Neural cell (in vitro differentiated cells): ENCODE measurements around the gene NDUFA12. TPM values are rescaled to one million over a fixed set of nuclear protein-coding genes. Genes with fewer than 3 reads are reported as not detected.

ENCODE experiments used
- H2AFZ ChIP-seq: fragments of 200-600, 300-800 bp; sonication (generic), shearing (Covaris generic); 2 replicates; pipeline ENCODE4 v1.6.0; 2014; ENCODE audit warnings: low read depth, mild to moderate bottlenecking, antibody characterized with exemption, low read length, moderate library complexity
- H3F3A ChIP-seq: fragments of 200-600 bp; shearing (Covaris generic); 2 replicates; pipeline ENCODE4 v1.6.1; 2016; ENCODE audit warnings: mild to moderate bottlenecking, moderate library complexity, mixed read lengths, antibody characterized with exemption, low read length; ENCODE audit not compliant: insufficient read depth, poor library complexity, severe bottlenecking
- H3K27ac ChIP-seq: fragments of 200-600, 300-800 bp; sonication (generic), shearing (Covaris generic); 2 replicates; pipeline ENCODE4 v1.5.1; 2014; ENCODE audit warnings: mild to moderate bottlenecking, low read length, moderate library complexity
- H3K27me3 ChIP-seq: fragments of 300-800, 200-600 bp; sonication (generic), shearing (Covaris generic); 2 replicates; pipeline ENCODE4 v1.6.0; 2014; ENCODE audit warnings: mild to moderate bottlenecking, low read depth, low read length, moderate library complexity; ENCODE audit not compliant: insufficient read depth
- H3K36me3 ChIP-seq: fragments of 300-800, 200-600 bp; sonication (generic), shearing (Covaris generic); 2 replicates; pipeline ENCODE4 v1.5.1; 2014; ENCODE audit warnings: mild to moderate bottlenecking, antibody characterized with exemption, low read length, moderate library complexity; ENCODE audit not compliant: insufficient read depth
- H3K4me2 ChIP-seq: fragments of 300-800, 200-600 bp; sonication (generic), shearing (Covaris generic); 2 replicates; pipeline ENCODE4 v1.6.0; 2014; ENCODE audit warnings: mild to moderate bottlenecking, low read length
- H3K4me3 ChIP-seq: fragments of 300-800, 200-600 bp; sonication (generic), shearing (Covaris generic); 2 replicates; pipeline ENCODE4 v1.5.1; 2014; ENCODE audit warnings: mild to moderate bottlenecking, low read length, moderate library complexity
- H3K79me2 ChIP-seq: fragments of 200-600 bp; shearing (Covaris generic); replicated peaks from 2 replicates; pipeline ENCODE4 v1.6.0; 2014; ENCODE audit warnings: mild to moderate bottlenecking, low read length, moderate library complexity; ENCODE audit not compliant: insufficient read depth
- H3K9ac ChIP-seq: fragments of 300-800, 200-600 bp; sonication (generic), shearing (Covaris generic); 2 replicates; pipeline ENCODE4 v1.6.1; 2016; ENCODE audit warnings: mild to moderate bottlenecking, low read length, mixed read lengths
- H3K9me2 ChIP-seq: fragments of 200-600 bp; shearing (Covaris generic); 2 replicates; pipeline ENCODE4 v1.6.1; 2016; ENCODE audit warnings: mild to moderate bottlenecking, low read length, mixed read lengths; ENCODE audit not compliant: insufficient read depth
- H3K9me3 ChIP-seq: fragments of 200-600, 300-800 bp; sonication (generic), shearing (Covaris generic); 2 replicates; pipeline ENCODE4 v1.6.1; 2016; ENCODE audit warnings: mild to moderate bottlenecking, mixed run types, low read length, moderate library complexity, mixed read lengths
- H4K20me1 ChIP-seq: fragments of 200-600 bp; shearing (Covaris generic); 2 replicates; pipeline ENCODE4 v1.6.1; 2016; ENCODE audit warnings: mild to moderate bottlenecking, mixed run types; ENCODE audit not compliant: insufficient read depth
- CTCF ChIP-seq: fragments of 450-650 bp; IDR thresholded peaks from 2 replicates; pipeline ENCODE4 v1.5.1; 2014; ENCODE audit warnings: antibody characterized with exemption, mild to moderate bottlenecking, moderate library complexity; ENCODE audit not compliant: poor library complexity, severe bottlenecking
- EP300 ChIP-seq: fragments of 450-650 bp; conservative IDR thresholded peaks from 2 replicates; pipeline ENCODE4 v1.6.1; 2014; ENCODE audit warnings: antibody characterized with exemption, mild to moderate bottlenecking, moderate library complexity; ENCODE audit not compliant: poor library complexity, severe bottlenecking
- EZH2 ChIP-seq: fragments of 200-600, 300-800 bp; shearing (Covaris generic), sonication (generic); IDR thresholded peaks from 2 replicates; pipeline ENCODE4 v1.6.1; 2014; ENCODE audit warnings: antibody characterized with exemption, low read length, borderline replicate concordance, mild to moderate bottlenecking; ENCODE audit not compliant: insufficient read depth, poor library complexity, severe bottlenecking
- MXI1 ChIP-seq: fragments of 450-650 bp; conservative IDR thresholded peaks from 2 replicates; pipeline ENCODE4 v1.6.1; 2014; ENCODE audit warnings: antibody characterized with exemption, mild to moderate bottlenecking; ENCODE audit not compliant: poor library complexity, severe bottlenecking
- POLR2AphosphoS5 ChIP-seq: IDR thresholded peaks from 2 replicates; pipeline ENCODE4 v1.6.1; 2012
- RAD21 ChIP-seq: fragments of 450-650 bp; conservative IDR thresholded peaks from 2 replicates; pipeline ENCODE4 v1.6.1; 2014; ENCODE audit warnings: antibody characterized with exemption, mild to moderate bottlenecking, moderate library complexity
- REST ChIP-seq: IDR thresholded peaks from 2 replicates; pipeline ENCODE4 v1.6.1; 2012; ENCODE audit warnings: borderline replicate concordance
- SMC3 ChIP-seq: fragments of 450-650 bp; conservative IDR thresholded peaks from 2 replicates; pipeline ENCODE4 v1.6.1; 2014; ENCODE audit warnings: antibody characterized with exemption, mild to moderate bottlenecking, moderate library complexity; ENCODE audit not compliant: poor library complexity
- TAF1 ChIP-seq: IDR thresholded peaks from 2 replicates; pipeline ENCODE4 v1.6.1; 2012; ENCODE audit warnings: low read depth
- polyA plus RNA-seq: library from polyadenylated mRNA; depleted of rRNA; stranded (reverse); fragments of >200 nt; gene quantifications from 2 replicates; pipeline ENCODE4 v1.2.3, GENCODE V29; 2014

Gene NDUFA12
- polyA plus RNA-seq, 1 donor from 2014 or later = 357 TPM

- TF ChIP-seq SMC3 = no peak
- TF ChIP-seq CTCF = no peak
- no peak for TF ChIP-seq TAF1
- no peak for TF ChIP-seq RAD21
- TF ChIP-seq REST = no peak
- no peak for TF ChIP-seq POLR2AphosphoS5
- no peak for TF ChIP-seq EZH2
- no peak for TF ChIP-seq MXI1
- TF ChIP-seq EP300 = no peak
- peak overlapping the region; percentile 67 for H2AFZ ChIP-seq
- H3K27me3 ChIP-seq = no peaks in the 10 kb centered on the region
- no peaks in the 10 kb centered on the region for H3F3A ChIP-seq
- no peaks in the 10 kb centered on the region for H4K20me1 ChIP-seq
- H3K4me2 ChIP-seq = peak overlapping the region; percentile 36
- peaks cover 5% of the 10 kb centered on the region for H3K9me3 ChIP-seq
- no peaks in the 10 kb centered on the region for H3K9me2 ChIP-seq
- H3K4me3 ChIP-seq = peak overlapping the region; percentile 88
- H3K9ac ChIP-seq = peak overlapping the region; percentile 82
- H3K36me3 ChIP-seq = no peaks in the 10 kb centered on the region
- peak overlapping the region; percentile 57 for H3K27ac ChIP-seq
- peaks cover 19% of the 10 kb centered on the region for H3K79me2 ChIP-seq
Observed at GRCh38 chr12:95003921-95004272, 400 bp upstream of the NDUFA12 start.

- no peaks in the 10 kb centered on the region for H3K27me3 ChIP-seq
- peak overlapping the region; percentile 88 for H3K4me3 ChIP-seq
- H3K4me2 ChIP-seq = peak overlapping the region; percentile 83
- no peaks in the 10 kb centered on the region for H4K20me1 ChIP-seq
- H3K27ac ChIP-seq = peak overlapping the region; percentile 80
- H3K9me3 ChIP-seq = peaks cover 5% of the 10 kb centered on the region
- H3K9me2 ChIP-seq = no peaks in the 10 kb centered on the region
- peaks cover 19% of the 10 kb centered on the region for H3K79me2 ChIP-seq
- no peaks in the 10 kb centered on the region for H3F3A ChIP-seq
- peak overlapping the region; percentile 67 for H2AFZ ChIP-seq
- TF ChIP-seq CTCF = no peak
- no peak for TF ChIP-seq TAF1
- no peak for TF ChIP-seq REST
- TF ChIP-seq EP300 = no peak
- no peak for TF ChIP-seq EZH2
- TF ChIP-seq POLR2AphosphoS5 = no peak
- no peak for TF ChIP-seq RAD21
- no peak for TF ChIP-seq SMC3
- no peak for TF ChIP-seq MXI1
- H3K36me3 ChIP-seq = no peaks in the 10 kb centered on the region
- peak overlapping the region; percentile 82 for H3K9ac ChIP-seq
Observed at GRCh38 chr12:95002754-95003153, 743 bp downstream of the NDUFA12 start.
